ENCODE results near the gene CD9.

CD9 gene

DNA sequence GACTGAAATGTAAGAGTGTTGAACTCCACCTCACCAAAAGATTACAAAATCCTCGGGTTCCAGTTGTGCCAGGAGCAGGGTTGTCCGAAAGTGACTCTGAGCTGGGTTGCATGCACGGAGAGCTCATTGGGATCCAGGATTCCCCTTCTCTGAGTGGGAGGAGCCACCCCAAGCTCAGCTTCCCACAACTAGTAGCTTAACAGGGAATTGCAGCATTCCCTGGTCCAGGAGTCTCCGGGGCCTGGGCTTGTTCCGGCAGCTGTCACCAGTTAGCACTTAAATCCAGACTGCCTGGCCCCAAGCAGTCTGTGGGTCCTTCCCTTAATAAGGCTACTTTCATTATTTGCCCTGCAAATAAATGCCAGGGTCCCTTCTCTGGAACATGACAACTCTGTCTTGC is 50.1 kb downstream of the CD9 start:
- no peak for DNase-seq

DNA sequence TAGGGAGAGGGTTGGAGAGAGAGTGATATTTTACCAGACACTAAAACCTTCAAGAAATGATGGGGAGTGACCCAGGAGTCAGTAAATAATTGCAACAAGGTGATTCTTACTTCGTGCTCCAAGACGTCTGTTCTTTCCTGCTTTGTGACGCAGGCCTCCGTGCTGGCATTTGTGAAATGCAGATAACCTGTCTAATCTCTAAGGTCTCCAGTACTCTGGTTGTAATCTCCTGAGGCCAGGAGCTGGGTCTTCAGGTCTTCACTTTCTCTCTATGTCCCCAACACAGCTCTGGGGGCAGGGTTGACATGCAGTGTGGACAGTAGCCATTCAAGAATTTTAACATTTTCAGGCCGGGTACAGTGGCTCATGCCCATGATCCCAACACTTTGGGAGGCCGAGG is 53.1 kb downstream of the CD9 start:
- no peak for DNase-seq

DNA sequence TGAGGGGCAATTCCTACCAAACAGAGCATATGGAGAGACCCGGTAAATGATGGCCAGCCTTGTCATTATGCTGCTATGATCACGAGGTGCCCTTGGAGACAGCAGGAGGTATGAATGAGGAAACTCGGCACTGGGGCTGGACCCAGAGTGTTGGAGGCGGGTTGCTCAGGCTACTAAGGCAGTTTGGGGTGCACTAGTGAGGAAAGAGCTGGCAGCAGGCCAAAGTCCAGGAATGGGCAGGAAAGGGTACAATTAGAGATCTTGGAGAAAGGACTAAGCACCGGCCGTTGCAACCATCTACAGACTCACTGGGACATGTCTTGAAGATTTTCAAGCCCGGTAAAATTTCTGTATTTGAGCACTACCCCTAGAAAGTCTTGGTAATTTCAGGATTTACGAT is 54.3 kb downstream of the CD9 start:
- no peak for DNase-seq

DNA sequence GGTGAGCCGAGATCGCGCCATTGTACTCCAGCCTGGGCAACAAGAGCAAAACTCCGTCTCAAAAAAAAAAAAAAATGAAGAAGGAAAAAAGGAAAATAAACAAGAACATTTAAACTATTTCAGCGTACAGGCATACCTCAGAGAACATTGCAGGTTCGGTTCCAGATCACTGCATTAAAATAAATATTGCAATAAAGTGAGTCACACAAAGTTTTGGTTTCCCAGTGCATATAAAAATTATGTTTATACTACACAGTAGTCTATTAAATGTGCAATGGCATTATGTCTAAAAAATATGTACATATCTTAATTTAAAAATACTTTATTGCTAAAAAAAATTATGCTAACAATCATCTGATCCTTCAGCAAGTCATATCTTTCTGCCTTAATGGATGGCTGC is 56.8 kb downstream of the CD9 start:
- DNase-seq = no peak

DNA sequence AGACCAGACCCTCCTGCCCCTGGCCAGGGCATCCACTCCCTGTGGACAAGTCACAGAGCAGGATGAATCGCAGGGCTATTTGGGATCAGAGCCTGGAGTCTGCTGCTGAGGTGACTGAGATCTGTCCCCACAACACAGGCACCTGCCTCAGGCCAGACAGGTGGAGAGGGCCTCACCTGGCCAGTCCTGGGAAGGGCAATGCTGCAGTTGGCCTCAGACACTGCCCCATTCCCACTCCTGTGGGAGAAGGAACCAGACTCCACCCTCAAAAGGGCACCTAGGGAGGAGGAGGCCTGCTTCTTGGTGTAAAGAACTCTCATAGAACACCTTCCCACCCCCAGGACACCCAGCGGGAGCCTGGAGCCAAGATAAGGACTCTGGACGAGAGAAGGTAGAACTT is 62.0 kb downstream of the CD9 start:
- DNase-seq = no peak

DNA sequence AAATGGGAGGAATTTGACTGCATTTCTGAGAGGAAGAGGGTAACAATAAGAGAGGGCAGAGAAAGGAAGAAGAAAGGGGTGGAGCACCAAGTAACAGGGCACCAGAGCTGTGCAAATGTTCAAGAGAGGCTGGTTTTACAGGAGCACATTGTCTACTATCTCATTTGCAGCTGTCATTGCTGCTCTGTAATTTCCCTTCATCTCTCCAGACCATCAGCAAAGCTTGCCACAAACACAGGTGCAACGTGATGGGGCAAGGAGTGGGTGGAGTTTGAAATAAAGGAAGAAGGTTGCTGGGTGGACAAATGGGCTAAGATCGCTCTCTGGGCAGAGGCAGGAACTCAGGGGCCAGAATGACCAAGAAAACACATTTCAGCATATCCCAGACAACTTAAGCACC is 62.4 kb downstream of the CD9 start:
- no peak for DNase-seq

DNA sequence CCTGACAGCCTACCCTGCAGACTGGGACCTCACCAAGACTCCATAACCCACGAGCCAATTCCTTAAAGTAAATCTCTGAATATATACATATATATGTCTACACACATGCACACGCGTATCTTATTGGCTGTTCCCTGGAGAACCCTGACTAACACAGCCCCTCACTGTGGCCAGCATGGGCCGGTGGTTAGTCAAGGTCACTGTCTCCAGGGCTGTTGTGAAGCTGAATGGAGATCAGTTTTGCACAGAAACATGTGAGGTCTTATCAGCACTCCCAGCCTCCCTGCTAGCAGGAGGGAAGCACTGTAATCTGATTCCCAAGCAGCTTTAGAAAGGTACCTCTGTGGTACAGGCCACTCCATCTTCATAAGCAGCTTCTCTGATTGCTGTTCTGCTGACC is 63.7 kb downstream of the CD9 start:
- no peak for DNase-seq

DNA sequence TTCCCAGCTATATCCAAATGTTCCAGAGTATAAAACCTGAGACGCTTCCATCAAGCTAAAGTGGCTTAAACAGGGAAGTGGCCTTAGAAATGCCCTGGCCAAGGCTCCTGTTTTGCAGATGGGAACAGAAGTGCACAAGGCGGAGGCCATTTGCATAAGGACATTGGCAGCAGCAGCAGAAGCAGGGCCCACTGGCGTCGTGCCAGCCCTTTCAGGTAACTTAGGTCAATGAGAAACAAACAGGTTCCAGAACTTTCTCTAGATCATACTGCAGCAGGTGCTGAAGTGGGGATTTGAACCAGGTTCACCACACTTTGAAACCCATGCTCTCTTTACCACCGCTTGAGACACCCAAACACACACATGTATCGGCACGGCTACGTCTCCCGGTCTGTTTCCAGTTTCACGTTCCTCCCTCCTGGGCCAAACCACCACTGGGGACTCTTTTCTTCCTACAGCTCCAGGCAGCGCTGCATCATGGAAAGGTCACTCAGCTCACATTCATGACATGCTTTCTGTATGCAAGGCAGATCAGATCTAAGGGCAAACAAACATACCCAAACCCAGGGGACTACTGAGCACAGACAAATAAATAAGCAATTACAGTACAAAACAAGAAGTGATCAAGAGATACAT is 64.3 kb downstream of the CD9 start:
- no peak for DNase-seq

DNA sequence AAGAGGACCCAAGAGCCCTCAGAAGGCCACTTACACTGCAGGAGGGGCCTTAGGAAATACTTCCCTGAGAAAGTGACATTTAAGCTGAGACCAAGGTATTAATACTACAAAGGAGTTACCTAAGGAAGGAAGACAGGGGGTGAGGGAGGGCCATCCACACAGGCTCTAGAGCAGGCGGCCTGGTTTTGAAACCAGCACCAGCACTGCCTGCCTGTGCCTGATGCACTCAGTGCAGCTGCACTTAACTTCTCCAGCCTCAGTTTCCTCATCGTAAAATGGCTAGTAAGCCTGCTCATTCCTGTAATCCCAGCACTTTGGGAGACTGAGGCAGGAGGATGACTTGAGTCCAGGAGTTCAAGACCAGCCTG is 64.8 kb downstream of the CD9 start:
- no peak for DNase-seq

DNA sequence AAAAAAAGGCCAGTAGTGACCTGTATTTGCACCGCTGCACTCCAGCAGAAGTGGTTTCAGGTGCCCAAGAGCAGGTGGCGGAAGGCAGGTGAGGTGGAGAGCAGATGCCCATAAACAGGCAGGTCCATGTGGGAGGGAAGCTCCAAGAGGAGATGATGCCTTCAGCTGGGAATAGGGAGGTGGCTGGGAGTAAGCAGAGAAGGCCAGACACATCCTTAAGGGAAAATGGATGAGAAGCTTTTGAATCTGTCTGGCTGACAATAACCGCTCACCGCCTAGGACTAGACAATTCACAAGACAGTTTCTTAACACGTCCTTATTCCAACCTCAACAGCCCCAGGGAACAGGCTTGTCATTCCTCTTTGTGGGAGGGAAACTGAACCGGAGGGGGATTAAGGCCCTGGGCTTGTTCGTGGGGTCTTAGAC is 66.4 kb downstream of the CD9 start:
- DNase-seq = no peak

DNA sequence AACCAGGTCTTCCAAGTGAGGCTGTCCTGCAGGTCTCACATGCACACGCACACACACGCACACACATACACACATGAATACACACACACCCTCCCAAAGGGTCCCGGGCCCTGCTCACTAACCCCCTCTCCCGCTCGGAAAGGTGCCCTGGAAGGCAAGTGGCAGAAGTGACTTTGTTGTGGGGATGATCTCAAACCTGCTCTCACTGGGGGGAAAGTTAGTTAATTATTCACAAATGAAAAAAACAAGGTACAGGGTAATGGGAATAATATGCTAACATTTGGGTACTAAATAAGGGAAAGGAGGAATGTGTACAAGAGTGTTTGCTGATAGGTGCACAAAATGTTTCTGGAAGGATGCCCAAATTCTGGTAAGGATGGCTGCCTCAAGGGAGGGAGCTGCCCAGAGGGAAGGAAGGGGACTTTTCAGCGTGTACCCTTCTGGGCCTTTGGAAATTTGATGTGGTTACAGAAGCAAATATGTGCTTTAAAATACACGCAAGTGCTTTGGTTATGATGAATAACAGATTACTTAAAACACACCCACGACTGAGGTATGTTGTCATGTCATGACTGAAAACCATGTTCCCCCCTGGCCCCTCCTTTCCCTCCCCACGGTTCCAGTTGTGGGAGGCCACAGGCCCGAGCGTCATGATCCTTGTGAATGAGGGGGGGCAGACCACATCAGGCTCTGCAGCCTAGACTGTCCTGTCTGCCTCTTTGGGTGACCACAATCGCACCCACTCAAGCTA is 66.9 kb downstream of the CD9 start:
- DNase-seq = no peak

DNA sequence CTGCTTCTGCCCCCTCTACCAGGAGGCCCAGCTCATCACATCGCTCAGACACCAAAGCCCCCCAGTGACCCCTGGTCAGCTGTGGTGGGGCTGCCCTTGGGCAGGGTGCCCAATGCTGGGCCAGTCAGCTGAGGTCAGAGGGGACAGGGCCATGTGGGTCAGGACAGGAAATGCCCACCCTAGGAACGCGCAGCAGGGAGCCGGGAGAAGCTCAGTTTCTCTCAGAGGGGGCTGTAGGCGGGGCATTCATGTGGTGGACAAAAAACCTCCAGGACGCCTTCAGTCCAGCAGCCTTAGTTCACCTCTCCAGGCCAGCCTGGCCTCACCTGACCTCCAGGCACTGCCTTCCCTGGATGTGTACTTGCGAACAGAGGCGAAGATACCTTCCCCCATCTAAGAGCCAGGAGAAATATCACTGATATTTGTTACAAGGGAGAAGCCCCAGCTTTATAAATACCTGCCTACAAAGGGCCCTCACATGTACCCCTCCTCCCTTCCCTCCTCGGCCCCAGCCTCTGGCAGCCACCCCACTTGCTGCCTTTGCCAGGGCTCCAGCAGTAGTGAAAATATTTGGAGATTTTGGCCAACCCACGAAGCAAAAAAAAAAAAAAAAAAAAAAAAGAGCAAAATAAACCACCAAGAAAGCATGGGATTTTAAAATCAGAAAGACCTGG is 68.4 kb downstream of the CD9 start:
- no peak for DNase-seq

DNA sequence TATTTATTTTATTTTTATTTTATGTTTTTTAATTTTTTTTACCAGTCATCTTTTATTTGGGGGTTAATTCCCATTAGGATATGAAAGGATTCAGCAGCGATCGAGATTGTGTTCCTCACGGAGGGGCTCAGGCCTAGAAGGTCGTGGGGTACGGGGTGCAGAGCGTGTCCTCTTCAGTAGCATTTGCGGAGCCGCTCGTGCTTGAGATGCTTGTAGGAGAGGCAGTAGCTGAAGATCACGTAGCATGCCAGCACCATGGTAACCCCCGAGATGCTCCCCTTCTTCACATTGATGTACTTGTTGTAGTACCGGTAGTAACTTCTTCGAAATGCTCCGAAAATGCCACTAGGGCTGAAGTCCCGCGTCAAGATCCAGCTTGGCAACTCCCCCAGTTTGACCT is 69.8 kb downstream of the CD9 start:
- no peak for DNase-seq

DNA sequence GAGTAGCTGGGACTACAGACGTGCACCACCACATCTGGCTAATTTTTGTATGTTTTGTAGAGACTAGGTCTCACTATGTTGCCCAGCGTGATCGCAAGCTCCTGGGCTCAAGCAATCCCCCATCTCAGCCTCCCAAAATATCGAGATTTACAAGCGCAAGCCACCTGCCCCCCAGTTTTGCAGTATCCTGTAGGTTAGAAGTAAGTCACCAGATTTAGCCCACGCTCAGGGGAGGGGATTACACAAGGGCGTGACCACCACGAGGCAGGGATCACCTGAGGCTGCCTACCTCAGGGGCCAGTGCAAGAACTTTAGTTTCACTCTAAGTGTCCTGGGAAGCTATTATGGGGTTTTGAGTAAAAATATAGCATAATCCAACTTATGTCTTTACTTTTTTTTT is 71.1 kb downstream of the CD9 start:
- no peak for DNase-seq

DNA sequence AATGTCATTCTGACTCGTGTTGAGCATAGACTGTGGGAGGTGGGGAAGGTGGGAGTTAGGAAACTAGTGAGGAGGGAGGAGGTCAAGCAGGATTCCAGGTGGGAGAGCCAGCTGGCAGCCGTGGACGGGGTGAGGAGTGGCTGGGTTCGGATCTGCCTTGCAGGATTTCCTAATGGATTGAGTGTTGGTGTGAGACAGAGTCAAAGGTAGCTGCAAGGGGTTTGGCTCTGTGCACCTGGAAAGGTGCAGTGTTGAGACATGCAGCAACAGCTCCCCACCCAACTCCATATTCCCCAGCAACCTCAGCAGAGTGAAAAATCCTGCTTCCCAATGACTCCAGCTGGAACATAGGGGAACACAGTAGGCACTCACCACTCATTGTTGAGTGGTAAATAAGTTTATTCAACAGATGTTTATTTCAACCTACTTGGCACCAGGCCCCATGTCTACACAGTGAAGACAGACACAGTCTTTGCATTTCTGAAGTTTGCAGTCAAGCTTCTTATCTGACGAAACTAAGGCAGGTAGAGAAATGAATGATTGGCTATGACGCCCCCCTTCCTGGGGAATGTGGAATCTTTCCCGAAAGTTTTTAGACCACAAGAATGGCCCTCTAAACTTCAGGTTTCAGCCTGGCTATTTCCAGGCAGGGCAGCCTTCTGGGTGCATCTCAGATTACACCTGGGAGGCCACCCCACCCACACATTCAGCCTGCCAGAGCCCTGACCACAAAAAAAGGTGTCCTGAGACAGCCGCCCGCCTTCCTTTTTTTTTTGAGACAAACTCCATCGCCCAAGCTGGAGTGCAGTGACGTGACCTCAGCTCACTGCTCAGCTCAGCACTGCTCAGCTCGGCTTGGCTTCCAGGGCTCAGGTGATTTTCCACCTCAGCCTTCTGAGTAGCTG is 72.4 kb downstream of the CD9 start:
- DNase-seq = no peak

DNA sequence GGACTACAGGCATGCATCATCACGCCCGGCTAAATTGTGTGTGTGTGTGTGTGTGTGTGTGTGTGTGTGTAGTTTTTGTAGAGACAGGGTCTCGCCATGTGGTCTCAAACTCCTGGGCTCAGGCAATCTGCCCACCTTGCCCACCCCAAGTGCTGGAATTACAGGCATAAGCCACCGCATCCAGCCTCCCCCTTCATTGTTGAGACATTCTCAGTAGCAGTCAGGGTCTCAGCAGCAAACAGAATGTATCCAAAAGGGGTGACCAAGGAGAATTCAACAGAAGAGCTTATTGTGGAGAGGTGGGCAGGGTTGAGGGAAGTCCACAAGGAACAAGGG is 73.0 kb downstream of the CD9 start:
- no peak for DNase-seq

DNA sequence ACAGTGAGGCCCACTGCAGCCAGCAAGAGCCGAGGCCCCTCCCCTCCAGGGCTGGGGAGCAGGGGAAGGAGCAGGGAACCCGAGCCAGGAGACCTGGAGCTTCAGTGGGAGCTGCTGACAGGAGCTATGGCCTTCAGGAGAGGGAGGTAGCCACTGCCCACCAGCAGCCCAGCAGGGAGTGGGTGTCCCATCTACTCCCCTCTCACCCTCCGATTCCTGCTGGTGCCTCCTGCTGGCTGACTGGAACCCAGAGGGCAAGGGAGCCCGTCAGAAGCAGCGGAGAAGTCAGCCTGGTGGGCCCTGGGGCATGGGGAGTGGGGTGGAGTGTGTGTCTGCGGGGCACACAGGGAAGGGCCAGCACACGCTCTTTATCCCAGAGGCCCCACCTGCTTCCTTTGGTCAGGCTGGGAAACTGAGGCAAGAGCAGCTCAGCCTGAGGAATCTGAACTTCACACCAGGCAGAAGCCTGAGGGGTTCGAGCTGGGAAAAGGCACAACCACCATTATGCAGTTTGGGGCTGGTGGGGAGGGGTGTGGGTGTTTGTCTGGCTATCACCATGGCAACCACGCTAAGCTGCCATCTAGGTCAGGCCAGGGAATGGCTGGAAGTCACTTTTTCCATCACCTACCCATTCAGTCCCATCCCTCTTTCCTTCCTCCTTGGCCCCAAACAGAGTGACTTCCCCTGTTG is 73.5 kb downstream of the CD9 start:
- DNase-seq = no peak

DNA sequence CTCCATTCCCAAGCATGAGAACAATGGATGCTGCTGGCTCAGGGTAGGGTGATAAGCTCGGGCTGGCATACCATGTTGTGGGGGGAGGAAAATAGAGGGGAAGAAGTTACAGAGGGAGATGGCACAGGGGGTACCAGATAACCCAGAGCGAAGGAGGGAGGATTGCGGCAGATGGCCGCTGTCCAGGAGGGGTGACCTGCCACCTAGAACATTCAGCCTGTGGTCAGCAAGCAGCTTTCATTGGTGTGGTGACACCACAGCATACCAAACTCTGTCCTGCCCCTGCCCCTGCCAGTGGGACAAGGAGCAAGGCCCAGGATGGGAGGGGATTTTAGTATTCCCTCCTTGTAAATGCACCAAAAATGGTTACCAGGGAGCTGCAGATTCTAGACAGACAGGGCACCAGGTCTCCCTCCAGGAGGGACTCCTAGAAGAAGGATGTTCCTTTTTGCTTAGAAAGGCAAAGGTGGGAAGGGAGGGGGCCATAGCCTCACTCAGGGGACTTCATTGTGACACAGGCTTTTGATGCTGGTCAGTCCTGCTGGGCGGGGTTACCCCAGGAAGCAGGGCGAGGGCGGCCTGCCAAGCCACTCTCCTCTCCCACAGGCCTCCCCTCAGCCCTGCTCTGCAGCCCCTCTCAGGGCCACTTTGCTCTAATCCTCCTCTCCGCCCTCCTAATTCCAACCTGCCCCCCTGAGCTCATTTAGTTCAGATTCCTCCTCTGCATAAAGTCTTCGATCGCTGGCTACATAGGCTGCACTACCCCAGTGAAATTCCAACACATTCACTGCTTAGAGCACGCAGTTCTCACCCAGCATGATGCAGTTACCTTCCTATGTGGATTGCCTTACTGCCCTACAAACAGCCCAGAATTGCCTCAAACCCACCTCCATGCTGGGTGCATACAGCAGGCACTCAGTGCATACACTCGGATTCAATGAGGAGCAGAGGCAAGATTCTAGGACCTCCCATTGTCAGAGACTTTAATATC is 74.3 kb downstream of the CD9 start:
- no peak for DNase-seq

DNA sequence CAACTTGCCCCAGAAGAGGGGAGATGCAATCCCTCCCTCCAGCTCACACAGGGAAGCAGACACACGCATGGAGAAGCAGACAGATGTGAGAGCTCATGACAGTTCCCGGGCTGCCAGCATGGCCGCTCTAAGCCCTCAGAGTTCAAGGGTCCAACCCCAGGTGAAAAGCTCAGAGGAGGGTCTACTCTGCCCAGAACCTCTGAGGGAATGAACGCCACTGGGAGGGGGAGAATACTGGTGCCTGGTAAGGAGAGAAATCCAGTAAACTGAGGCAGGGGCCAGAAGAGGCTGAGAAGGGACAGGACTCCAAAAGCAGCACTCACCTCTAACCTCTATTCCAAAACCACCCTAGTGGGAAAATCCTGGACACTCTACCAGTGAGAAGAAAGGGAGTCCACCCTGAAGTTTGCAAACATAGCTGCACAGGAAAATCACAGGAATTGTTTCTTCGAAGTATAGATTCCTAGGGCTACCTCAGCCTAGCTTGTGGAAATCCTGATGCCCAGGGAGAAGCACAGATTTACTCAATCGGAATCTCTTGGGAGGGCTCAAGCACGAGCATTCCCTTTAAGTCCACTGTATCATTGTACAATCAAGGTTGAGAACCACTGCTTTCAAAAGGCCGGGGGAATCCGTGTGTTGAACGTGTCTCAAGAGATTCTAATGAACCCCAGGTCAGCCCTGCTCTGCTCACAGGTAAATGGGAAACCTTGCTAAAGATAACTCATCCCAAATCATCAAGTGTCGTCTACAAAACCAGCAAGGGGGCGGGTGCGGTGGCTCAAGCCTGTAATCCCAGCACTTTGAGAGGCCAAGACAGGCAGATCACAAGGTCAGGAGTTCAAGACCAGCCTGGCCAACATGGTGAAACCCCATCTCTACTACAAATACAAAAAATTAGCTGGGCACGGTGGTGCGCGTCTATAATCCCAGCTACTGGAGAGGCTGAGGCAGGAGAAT is 76.0 kb downstream of the CD9 start:
- no peak for DNase-seq

DNA sequence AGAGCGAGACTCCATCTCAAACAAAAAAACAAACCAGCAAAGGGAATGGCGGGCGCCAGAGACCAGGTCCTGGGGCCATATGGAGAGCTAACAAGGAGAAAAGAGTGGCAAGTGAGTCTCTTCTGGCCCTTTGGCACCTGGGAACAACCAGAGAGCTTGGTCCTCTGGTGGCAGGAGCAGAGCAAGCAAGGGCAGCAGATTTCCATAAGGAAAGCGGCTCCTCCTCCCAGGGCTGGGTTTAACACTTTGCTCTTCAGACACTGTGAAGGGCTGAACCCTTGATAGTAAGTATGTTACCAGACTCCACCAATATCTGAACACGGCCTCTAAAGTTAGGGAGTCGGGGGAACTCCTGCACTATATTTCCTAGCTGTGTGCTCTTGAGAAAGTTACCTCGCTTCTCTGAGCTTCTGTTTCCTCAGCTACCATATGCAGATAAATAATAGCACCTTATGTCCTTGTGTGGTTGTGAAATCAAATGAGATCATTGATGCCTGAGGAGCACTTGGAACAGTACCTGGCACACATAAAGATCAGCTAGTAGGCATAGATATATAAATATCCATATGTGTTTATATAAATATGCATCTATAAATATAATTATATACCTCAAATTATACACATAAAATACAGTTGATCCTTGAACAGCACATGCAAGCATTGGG is 76.9 kb downstream of the CD9 start:
- no peak for DNase-seq

Measured in activated CD4-positive, alpha-beta T cell treated with anti-CD3 and anti-CD28 coated beads, Interleukin-2, amount 50 U/mL, for 4 hours (primary cell).